Neutrophil (primary cell): ENCODE data around the gene FTCD.

Source experiments
- H3K27ac ChIP-seq: fragments of 200-600 bp; sonication (generic); 2 replicates; pipeline ENCODE4 v1.5.1; 2016; ENCODE audit warnings: mild to moderate bottlenecking, moderate library complexity
- H3K27me3 ChIP-seq: fragments of 200-600 bp; sonication (generic); 2 replicates; pipeline ENCODE4 v1.6.0; 2016; ENCODE audit warnings: mild to moderate bottlenecking
- H3K36me3 ChIP-seq: fragments of 200-600 bp; sonication (generic); 2 replicates; pipeline ENCODE4 v1.5.1; 2017
- H3K4me1 ChIP-seq, 2 experiments: fragments of 200-600 bp in 1 of 2; sonication (generic) in 1 of 2; 1 replicate in 1 of 2; 2 replicates in 1 of 2; pipeline versions ENCODE4 v1.5.1 to v1.6.1; 2013 to 2016; ENCODE audit warnings: low read depth in 1 of 2, low read length in 1 of 2, mild to moderate bottlenecking in 1 of 2, moderate library complexity in 1 of 2; ENCODE audit not compliant: control insufficient read depth in 1 of 2, insufficient read depth in 1 of 2
- H3K4me3 ChIP-seq, 2 experiments: fragments of 200-600 bp in 1 of 2; sonication (generic) in 1 of 2; 1 replicate in 1 of 2; 2 replicates in 1 of 2; pipeline ENCODE4 v1.5.1; 2013 to 2016; ENCODE audit warnings: low read depth in 1 of 2, low read length in 1 of 2, mild to moderate bottlenecking in 1 of 2, moderate library complexity in 1 of 2
- H3K9me3 ChIP-seq: fragments of 200-600 bp; sonication (generic); 2 replicates; pipeline ENCODE4 v1.5.1; 2016
- TF ChIP-seq, protein P1 (sequence below): fragments of 200-600 bp; sonication (generic); IDR thresholded peaks from 2 replicates; pipeline ENCODE4 v1.5.1; 2016; ENCODE audit warnings: antibody characterized with exemption

The FTCD gene

GRCh38 chr21:46139686-46140085 lies 15.7 kb downstream of the FTCD start:
- no peak overlapping the region for H3K4me3 ChIP-seq
- peaks cover 0 to 5% of the 10 kb centered on the region in 2 experiments for H3K4me1 ChIP-seq
- TF ChIP-seq, protein P1, sequence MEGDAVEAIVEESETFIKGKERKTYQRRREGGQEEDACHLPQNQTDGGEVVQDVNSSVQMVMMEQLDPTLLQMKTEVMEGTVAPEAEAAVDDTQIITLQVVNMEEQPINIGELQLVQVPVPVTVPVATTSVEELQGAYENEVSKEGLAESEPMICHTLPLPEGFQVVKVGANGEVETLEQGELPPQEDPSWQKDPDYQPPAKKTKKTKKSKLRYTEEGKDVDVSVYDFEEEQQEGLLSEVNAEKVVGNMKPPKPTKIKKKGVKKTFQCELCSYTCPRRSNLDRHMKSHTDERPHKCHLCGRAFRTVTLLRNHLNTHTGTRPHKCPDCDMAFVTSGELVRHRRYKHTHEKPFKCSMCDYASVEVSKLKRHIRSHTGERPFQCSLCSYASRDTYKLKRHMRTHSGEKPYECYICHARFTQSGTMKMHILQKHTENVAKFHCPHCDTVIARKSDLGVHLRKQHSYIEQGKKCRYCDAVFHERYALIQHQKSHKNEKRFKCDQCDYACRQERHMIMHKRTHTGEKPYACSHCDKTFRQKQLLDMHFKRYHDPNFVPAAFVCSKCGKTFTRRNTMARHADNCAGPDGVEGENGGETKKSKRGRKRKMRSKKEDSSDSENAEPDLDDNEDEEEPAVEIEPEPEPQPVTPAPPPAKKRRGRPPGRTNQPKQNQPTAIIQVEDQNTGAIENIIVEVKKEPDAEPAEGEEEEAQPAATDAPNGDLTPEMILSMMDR = no peak
- no peak overlapping the region for H3K27ac ChIP-seq
- no peaks in the 10 kb centered on the region for H3K36me3 ChIP-seq
- no peaks in the 10 kb centered on the region for H3K9me3 ChIP-seq
- peaks cover 4% of the 10 kb centered on the region for H3K27me3 ChIP-seq

GRCh38 chr21:46138383-46138970 lies 16.9 kb downstream of the FTCD start:
- Histone ChIP-seq H3K27ac (no peak overlapping the region), H3K9me3 (no peaks in the 10 kb centered on the region), H3K27me3 (peaks cover 3% of the 10 kb centered on the region), H3K36me3 (no peaks in the 10 kb centered on the region), H3K4me1 (peaks cover 0 to 2% of the 10 kb centered on the region in 2 experiments), H3K4me3 (no peak overlapping the region)
- TF ChIP-seq, protein P1 = no peak

DNA sequence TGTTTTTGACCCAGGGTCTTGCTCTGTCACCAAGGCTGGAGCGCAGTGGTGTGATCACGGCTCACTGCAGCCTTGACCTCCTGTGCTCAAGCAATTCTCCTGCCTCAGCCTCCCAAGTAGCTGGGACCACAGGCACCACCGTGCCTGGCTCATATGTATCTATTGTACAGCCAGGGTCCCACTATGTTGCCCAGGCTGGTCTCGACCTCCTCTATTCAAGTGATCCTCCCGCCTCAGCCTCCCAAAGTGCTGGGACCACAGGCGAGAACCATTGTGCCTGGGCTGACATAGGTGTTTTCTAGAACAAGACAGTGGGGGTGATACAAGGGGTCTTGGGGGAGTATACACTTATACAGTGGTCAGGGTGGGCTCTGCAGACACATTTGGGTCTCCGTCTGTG lies 17.5 kb downstream of the FTCD start:
- Histone ChIP-seq H3K27me3 (no peaks in the 10 kb centered on the region), H3K9me3 (no peaks in the 10 kb centered on the region), H3K4me3 (no peak overlapping the region), H3K27ac (no peak overlapping the region), H3K4me1 (no peaks in the 10 kb centered on the region), H3K36me3 (no peaks in the 10 kb centered on the region)
- TF ChIP-seq, protein P1 = no peak

- no peaks in the 10 kb centered on the region for H3K9me3 ChIP-seq
- H3K36me3 ChIP-seq = no peaks in the 10 kb centered on the region
- H3K4me3 ChIP-seq = no peak overlapping the region
- H3K27me3 ChIP-seq = no peaks in the 10 kb centered on the region
- no peak overlapping the region for H3K27ac ChIP-seq
- TF ChIP-seq, protein P1 = no peak
- no peaks in the 10 kb centered on the region for H3K4me1 ChIP-seq
Measured at GRCh38 chr21:46136739-46137349, 18.5 kb downstream of the FTCD start.

DNA sequence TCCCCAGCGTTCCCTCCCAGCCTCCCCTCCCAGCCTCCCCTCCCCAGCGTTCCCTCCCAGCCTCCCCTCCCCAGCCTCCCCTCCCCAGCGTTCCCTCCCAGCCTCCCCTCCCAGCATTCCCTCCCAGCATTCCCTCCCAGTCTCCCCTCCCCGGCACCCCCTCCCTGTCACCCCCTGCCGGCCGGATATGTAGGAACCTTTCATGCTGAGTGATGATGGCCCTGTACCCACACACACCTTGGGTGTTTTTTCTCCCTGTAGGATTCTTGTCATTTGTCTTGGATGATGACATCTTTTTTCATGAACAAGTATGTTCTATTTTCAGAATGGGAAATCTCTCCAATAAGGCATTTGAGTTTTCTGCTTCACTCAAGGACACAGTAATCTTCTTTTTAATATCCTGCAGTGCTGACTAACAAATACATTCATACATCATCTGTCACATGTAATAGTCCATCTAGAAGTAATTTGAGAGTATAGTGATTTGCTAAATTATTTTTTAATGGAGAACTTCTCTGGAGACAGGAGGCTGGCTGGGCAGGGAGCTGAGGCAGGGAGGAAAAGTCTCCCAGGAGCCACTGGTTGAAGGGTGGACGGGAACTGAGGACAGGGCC lies 19.5 kb downstream of the FTCD start:
- no peak overlapping the region for H3K4me3 ChIP-seq
- TF ChIP-seq, protein P1 = no peak
- H3K27me3 ChIP-seq = no peaks in the 10 kb centered on the region
- H3K9me3 ChIP-seq = no peaks in the 10 kb centered on the region
- no peaks in the 10 kb centered on the region for H3K4me1 ChIP-seq
- no peaks in the 10 kb centered on the region for H3K36me3 ChIP-seq
- H3K27ac ChIP-seq = no peak overlapping the region
